PC-9 (cell line): ENCODE measurements around the gene MEIS2. TPM values are rescaled to one million over a fixed set of nuclear protein-coding genes. Genes with fewer than 3 reads are reported as not detected.

Source experiments
- BruUV-seq: library from RNA; stranded (reverse); fragments of 400-500 nt; replicated peaks from 2 replicates; lab custom pipeline; 2021; lab: Mats Ljungman, UMichigan
- CTCF ChIA-PET: fragments of 300-600 bp; sonication (Branson Sonifier 250); formaldehyde crosslinking; loops from one replicate; lab custom pipeline; 2022; ENCODE audit warnings: antibody characterized with exemption; lab: Charles Lee
- POLR2A ChIA-PET: fragments of 300-600 bp; sonication (Branson Sonifier 250); formaldehyde crosslinking; loops from one replicate; lab custom pipeline; 2022; ENCODE audit warnings: antibody characterized with exemption; ENCODE audit not compliant: unreplicated experiment; lab: Charles Lee
- DNase-seq, 2 experiments: peaks; one replicate each; pipeline versions ENCODE4 v3.0.0 to v3.0.0-alpha.2; 2015 to 2022; ENCODE audit warnings: mixed read lengths in 1 of 2
- H2AFZ ChIP-seq: fragments of 200-600 bp; sonication (generic); 2 replicates; pipeline ENCODE4 v1.8.1; 2017; ENCODE audit warnings: antibody characterized with exemption
- H3F3A ChIP-seq: fragments of 200-600 bp; sonication (generic); 2 replicates; pipeline ENCODE4 v1.8.1; 2017; ENCODE audit warnings: antibody characterized with exemption, mild to moderate bottlenecking, low read depth; ENCODE audit not compliant: insufficient read depth
- H3K27ac ChIP-seq: fragments of 200-600 bp; sonication (generic); 2 replicates; pipeline ENCODE4 v1.6.1; 2016; ENCODE audit warnings: mixed run types
- H3K27me3 ChIP-seq: fragments of 200-600 bp; sonication (generic); 2 replicates; pipeline ENCODE4 v1.6.1; 2016; ENCODE audit warnings: low read depth, mixed run types; ENCODE audit not compliant: insufficient read depth
- H3K36me3 ChIP-seq: fragments of 200-600 bp; sonication (generic); 2 replicates; pipeline ENCODE4 v1.6.1; 2016; ENCODE audit warnings: low read depth, mixed run types
- H3K4me1 ChIP-seq: fragments of 200-600 bp; sonication (generic); replicated peaks from 2 replicates; pipeline ENCODE4 v1.6.1; 2016; ENCODE audit warnings: mixed run types; ENCODE audit not compliant: insufficient read depth
- H3K4me2 ChIP-seq: fragments of 200-600 bp; sonication (generic); 2 replicates; pipeline ENCODE4 v1.6.1; 2017; ENCODE audit warnings: mixed run types
- H3K4me3 ChIP-seq: fragments of 200-600 bp; sonication (generic); 2 replicates; pipeline ENCODE4 v1.6.1; 2016; ENCODE audit warnings: mixed run types
- H3K79me2 ChIP-seq: fragments of 200-600 bp; sonication (generic); 2 replicates; pipeline ENCODE4 v1.6.1; 2017; ENCODE audit warnings: low read depth, mixed run types
- H3K9me2 ChIP-seq: fragments of 200-600 bp; sonication (generic); 2 replicates; pipeline ENCODE4 v1.8.1; 2017; ENCODE audit warnings: mild to moderate bottlenecking; ENCODE audit not compliant: insufficient read depth
- H3K9me3 ChIP-seq: fragments of 200-600 bp; sonication (generic); 2 replicates; pipeline ENCODE4 v1.8.1; 2016; ENCODE audit warnings: low read depth; ENCODE audit not compliant: insufficient read depth
- H4K20me1 ChIP-seq: fragments of 200-600 bp; sonication (generic); 2 replicates; pipeline ENCODE4 v1.8.1; 2017; ENCODE audit not compliant: insufficient read depth
- EZH2 ChIP-seq: fragments of 200-600 bp; sonication (generic); IDR thresholded peaks from 2 replicates; pipeline ENCODE4 v1.8.0; 2017; ENCODE audit warnings: antibody characterized with exemption, low read depth
- intact Hi-C: fragments of 100-400 bp; cut with micrococcal nuclease; formaldehyde crosslinking; loops from one replicate; pipeline ENCODE4 v1.10.0; 2022; ENCODE audit not compliant: unreplicated experiment
- total RNA-seq: library from RNA; stranded (reverse); gene quantifications from 2 replicates; pipeline ENCODE4 v1.2.3, GENCODE V29; 2021
- TF ChIP-seq, protein P1 (sequence below): fragments of 200-600 bp; sonication (generic); conservative IDR thresholded peaks from 2 replicates; pipeline ENCODE4 v1.6.1; 2017; ENCODE audit warnings: mixed run types, antibody characterized with exemption, mild to moderate bottlenecking, moderate library complexity

Gene MEIS2
- total RNA-seq, 1 experiment from 2014 or later: 29.1 TPM

- Histone ChIP-seq H3K4me3 (no peak overlapping the region), H3K4me2 (no peak overlapping the region), H3K36me3 (no peaks in the 10 kb centered on the region), H3K4me1 (no peaks in the 10 kb centered on the region), H3K27ac (no peak overlapping the region), H3K9me3 (no peaks in the 10 kb centered on the region), H4K20me1 (no peaks in the 10 kb centered on the region), H3K79me2 (no peaks in the 10 kb centered on the region), H2AFZ (no peak overlapping the region), H3K9me2 (no peaks in the 10 kb centered on the region), H3K27me3 (no peaks in the 10 kb centered on the region), H3F3A (no peaks in the 10 kb centered on the region)
- ChIA-PET POLR2A (no interaction called here), CTCF (no interaction called here)
- no peak for DNase-seq
- no peak for TF ChIP-seq EZH2
- TF ChIP-seq, protein P1, sequence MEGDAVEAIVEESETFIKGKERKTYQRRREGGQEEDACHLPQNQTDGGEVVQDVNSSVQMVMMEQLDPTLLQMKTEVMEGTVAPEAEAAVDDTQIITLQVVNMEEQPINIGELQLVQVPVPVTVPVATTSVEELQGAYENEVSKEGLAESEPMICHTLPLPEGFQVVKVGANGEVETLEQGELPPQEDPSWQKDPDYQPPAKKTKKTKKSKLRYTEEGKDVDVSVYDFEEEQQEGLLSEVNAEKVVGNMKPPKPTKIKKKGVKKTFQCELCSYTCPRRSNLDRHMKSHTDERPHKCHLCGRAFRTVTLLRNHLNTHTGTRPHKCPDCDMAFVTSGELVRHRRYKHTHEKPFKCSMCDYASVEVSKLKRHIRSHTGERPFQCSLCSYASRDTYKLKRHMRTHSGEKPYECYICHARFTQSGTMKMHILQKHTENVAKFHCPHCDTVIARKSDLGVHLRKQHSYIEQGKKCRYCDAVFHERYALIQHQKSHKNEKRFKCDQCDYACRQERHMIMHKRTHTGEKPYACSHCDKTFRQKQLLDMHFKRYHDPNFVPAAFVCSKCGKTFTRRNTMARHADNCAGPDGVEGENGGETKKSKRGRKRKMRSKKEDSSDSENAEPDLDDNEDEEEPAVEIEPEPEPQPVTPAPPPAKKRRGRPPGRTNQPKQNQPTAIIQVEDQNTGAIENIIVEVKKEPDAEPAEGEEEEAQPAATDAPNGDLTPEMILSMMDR: no peak
- intact Hi-C loops: no loop called here
- no TSS peak for BruUV-seq
These were observed 162.2 kb downstream of the MEIS2 start for GRCh38 chr15:36938131-36938530.

GRCh38 chr15:36936613-36937012 lies 163.7 kb downstream of the MEIS2 start:
- no peak overlapping the region for H3K4me3 ChIP-seq
- CTCF ChIA-PET: no interaction called here
- no peak overlapping the region for H3K4me2 ChIP-seq
- no peaks in the 10 kb centered on the region for H3K79me2 ChIP-seq
- no TSS peak for BruUV-seq
- H3K27ac ChIP-seq: no peak overlapping the region
- no peak for TF ChIP-seq EZH2
- TF ChIP-seq, protein P1: no peak
- H3K9me3 ChIP-seq: no peaks in the 10 kb centered on the region
- POLR2A ChIA-PET: no interaction called here
- H3K9me2 ChIP-seq: no peaks in the 10 kb centered on the region
- DNase-seq: no peak
- no peaks in the 10 kb centered on the region for H3K4me1 ChIP-seq
- no peaks in the 10 kb centered on the region for H3K27me3 ChIP-seq
- H4K20me1 ChIP-seq: no peaks in the 10 kb centered on the region
- H3F3A ChIP-seq: no peaks in the 10 kb centered on the region
- intact Hi-C loops: no loop called here
- no peaks in the 10 kb centered on the region for H3K36me3 ChIP-seq
- no peak overlapping the region for H2AFZ ChIP-seq

DNA sequence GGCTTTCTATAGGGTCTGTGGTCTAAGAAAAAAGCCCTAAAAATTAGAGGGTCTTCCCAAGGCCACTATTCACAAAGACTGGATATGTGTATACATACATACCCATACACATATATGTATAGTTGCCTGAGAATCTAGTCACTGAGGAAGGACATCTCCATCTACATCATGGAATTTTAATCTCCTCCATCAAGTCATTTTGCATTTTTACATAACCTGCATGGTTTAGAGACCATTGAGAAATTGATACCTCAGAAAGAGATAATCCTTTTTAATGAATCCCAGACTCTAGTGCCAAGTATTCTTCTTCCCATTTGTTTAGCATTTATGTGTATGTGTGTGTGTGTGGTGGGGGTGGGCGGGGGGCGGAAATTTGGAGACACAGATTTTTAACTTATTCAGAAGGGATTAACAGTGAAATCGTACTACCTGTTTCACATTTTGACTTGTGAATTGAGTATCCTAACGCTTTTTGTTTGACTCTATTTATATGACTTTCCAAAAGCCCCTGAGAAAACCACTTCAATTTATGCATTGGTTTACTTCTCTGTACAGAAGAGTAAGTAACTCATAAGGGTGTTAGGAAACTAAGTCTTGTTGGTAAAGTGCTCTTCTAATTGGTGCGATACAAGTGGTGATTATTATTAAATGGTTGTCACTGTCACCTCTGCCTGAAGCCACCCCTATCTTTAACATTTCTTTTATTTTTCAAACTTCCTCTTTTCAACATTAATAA lies 166.9 kb downstream of the MEIS2 start:
- Histone ChIP-seq H3K27ac (no peak overlapping the region), H3F3A (no peaks in the 10 kb centered on the region), H3K27me3 (no peaks in the 10 kb centered on the region), H3K9me3 (no peaks in the 10 kb centered on the region), H3K36me3 (0 out of 2 replicates have a peak, but pooled peaks cover 6% of the 10 kb centered on the region), H3K4me3 (no peak overlapping the region), H2AFZ (no peak overlapping the region), H3K4me1 (no peaks in the 10 kb centered on the region), H3K4me2 (no peak overlapping the region), H4K20me1 (no peaks in the 10 kb centered on the region), H3K79me2 (no peaks in the 10 kb centered on the region), H3K9me2 (no peaks in the 10 kb centered on the region)
- DNase-seq: no peak
- no TSS peak for BruUV-seq
- intact Hi-C loops: no loop called here
- TF ChIP-seq, protein P1: no peak
- no peak for TF ChIP-seq EZH2
- POLR2A ChIA-PET: no interaction called here
- CTCF ChIA-PET: no interaction called here
